Gastroesophageal sphincter (tissue), 3 donors: ENCODE results near the gene PLA2G4A.

Source experiments
- CTCF ChIP-seq, 4 experiments: fragments of 200-600 bp in 2 of 4; fragments of 450-650 bp in 2 of 4; sonication (generic) in 1 of 4; IDR thresholded peaks; one replicate each; pipeline ENCODE4 v1.5.1; 2017 to 2019; ENCODE audit warnings: antibody characterized with exemption in 4 of 4, mild to moderate bottlenecking in 2 of 4, moderate library complexity in 2 of 4
- EP300 ChIP-seq: sonication (generic); formaldehyde crosslinking; IDR thresholded peaks from one replicate; pipeline ENCODE4 v1.6.1; 2017; ENCODE audit warnings: antibody characterized with exemption, mild to moderate bottlenecking
- POLR2A ChIP-seq, 2 donors: fragments of 450-650 bp; IDR thresholded peaks; one replicate each; pipeline ENCODE4 v1.6.1; 2017; ENCODE audit warnings: antibody characterized with exemption in 2 of 2, mild to moderate bottlenecking in 2 of 2, moderate library complexity in 1 of 2
- POLR2AphosphoS5 ChIP-seq: sonication (generic); formaldehyde crosslinking; IDR thresholded peaks from one replicate; pipeline ENCODE4 v1.6.1; 2017; ENCODE audit warnings: antibody characterized with exemption

DNA sequence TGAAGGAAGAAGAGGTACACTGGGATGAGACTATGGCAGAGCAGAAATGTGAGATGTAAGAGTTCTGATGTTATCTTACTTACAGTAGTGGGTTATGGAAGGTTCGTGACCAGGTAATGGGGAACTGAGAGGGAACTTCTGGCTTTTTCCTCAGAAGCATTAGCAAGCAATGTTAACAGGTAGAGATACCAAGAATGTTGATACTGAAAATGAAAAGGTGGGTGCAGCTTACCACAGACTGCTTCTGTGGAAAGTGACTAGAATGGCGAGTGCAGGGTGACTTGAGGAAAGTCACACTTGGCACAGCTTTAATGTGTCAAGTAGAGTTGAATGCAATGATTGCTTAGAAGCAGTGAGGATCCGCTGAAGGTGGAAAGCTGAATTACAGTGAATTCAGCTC lies 70.8 kb downstream of the PLA2G4A start:
- TF ChIP-seq POLR2A (IDR thresholded peaks at IDR 0.05): no peak
- TF ChIP-seq CTCF (IDR thresholded peaks at IDR 0.05): no peak
- no peak for TF ChIP-seq POLR2AphosphoS5
- TF ChIP-seq EP300: no peak
